Measurements from ENCODE around the gene OR5L1.

The OR5L1 gene

DNA sequence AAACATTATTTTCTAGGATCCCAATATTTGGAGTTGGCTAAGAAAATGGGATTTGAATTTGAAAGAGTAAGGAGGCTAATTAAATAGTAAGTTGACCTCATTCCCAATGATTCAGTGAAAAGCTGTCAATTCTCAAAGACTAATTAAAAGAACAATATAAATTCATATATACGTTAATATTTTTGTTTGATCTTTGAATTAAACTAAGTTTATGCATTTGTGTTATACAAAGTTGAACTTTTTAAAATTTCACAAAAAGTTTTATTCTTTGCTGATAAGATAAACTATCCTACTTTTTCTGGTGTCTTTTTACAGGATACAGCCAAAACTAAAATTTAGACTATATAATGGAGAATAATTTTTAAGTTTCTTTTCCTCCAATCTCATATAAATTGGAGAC is at the start of gene OR5L1:
TSS of gene OR5L1 (plus strand) at position 301 of the 400 bp plus-strand sequence. CDS start 100 bp downstream, outside the sequence.
- DNase-seq, result no peak

DNA sequence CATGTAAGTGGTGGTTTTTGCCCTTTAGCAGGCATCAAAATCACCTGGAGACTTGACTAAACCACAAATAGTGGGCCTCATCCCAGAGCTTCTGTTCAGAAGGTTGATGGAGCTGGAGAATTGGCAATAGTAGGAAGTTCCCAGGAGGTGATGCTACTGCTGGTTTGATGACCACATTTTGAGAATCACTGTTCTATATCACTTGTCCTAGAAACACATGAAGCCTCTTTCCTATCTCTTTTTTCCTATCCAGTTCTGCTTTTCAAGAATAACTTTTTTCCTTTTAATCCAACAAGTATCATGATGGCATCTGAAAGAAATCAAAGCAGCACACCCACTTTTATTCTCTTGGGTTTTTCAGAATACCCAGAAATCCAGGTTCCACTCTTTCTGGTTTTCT is 38.0 kb upstream of the OR5L1 start, which contains the start of gene OR5D13:
TSS of gene OR5D13 (plus strand) at position 301 of the 400 bp plus-strand sequence. CDS start at position 301, 0 bp downstream.
- DNase-seq, result no peak

DNA sequence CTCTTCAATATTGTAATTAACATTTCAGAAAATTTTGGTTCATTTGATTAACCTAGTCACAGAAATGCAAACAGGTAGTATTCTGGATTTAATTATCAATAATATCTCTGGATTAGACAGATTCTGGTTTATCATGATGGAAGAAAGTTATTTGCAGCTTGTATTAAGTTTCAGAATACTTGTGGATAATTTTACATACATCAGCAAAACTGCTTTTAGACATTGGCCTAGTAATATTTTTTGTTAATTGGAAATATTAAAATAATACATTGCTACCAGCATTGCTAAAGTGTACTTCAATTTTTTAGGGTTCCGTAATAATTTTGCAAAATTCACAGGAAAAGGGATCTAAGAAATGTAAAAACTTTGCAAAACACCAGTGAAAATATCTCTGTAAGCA is 19.6 kb upstream of the OR5L1 start:
- no peak for DNase-seq

DNA sequence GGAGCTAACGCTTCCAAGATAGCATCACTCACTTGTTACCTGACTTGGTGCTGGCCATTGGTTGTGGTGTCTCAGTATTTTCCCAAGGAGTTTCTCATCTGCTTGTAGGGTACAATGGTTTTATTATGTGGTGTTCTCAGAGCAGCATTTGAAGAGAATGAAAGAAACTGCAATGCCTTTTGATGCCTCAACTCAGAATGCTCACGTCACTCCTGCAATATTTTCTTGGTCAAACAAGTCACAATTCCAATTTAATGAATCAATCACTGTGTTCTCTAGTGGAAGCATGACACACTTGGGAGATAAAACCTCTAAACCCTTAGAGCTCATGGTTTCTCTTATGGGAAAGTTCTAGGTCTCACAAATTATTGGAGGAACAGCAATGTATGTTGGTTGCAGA is 17.8 kb upstream of the OR5L1 start:
- DNase-seq, result no peak

DNA sequence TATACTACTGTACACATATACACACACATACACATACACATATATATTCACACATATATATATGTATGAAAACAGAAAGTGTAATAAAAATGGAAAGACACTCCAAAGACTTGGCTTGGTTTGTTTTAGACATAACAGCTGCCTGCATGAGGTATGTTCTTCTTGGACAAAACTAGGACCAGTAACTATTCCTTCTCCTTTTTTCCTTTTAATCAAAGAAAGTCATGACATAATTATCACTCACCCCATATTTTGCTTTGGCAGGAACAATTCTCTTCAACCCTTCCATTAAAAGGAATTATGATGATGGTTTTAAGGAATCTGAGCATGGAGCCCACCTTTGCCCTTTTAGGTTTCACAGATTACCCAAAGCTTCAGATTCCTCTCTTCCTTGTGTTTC is 15.9 kb upstream of the OR5L1 start, which contains the start of gene OR5D14:
TSS of gene OR5D14 (plus strand) at position 301 of the 400 bp plus-strand sequence. CDS start at position 301, 0 bp downstream.
- no peak for DNase-seq

DNA sequence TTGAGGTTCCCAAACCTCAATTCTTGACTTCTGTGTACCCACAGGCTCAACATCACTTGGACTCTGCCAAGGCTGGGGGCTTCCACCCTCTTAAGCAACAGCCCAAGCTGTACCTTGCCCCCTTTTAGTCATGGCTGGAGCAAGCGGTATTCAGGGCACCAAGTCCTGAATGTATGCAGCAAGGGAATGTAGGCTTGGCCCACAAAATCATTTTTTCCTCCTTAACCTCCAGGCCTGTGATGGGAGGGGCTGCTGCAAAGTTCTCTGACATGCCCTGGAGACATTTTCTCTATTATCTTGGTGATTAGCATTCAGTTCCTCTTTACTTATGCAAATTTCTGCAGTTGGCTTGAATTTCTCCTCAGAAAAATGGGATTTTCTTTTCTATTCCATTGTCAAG is 4.9 kb upstream of the OR5L1 start:
- no peak for DNase-seq

DNA sequence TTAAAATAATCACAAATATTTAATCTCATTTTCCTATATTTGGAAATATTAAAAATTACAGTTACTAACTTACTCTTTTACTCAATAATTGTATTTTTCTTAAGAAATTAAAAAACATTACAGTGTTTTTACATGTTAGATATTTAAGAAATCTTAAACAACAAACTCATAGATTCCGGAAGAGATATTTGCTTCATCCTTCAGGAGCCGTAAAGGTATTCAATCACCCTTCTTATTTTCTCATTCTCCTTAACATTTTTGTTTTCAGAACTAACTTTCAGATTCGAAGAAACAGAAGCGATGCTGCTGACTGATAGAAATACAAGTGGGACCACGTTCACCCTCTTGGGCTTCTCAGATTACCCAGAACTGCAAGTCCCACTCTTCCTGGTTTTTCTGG is 8.2 kb downstream of the OR5L1 start, which contains the start of gene OR5D18:
TSS of gene OR5D18 (plus strand) at position 301 of the 400 bp plus-strand sequence. CDS start at position 301, 0 bp downstream.
- DNase-seq, result no peak

DNA sequence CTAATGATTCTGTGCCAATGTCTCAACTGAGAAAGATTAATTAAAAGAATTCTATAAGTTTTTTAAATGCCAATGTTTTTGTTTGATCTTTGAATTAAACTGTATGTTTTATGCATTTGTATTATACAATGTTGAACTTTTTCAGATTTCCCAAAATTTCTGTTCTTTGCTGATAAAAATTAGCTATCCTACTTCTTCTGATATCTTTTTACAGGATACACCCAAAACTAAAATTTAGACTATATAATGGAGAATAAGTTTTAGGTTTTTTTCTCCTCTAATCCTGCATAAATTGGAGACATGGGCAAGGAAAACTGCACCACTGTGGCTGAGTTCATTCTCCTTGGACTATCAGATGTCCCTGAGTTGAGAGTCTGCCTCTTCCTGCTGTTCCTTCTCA is 15.8 kb downstream of the OR5L1 start, which contains the start of gene OR5L2:
TSS of gene OR5L2 (plus strand) at position 301 of the 400 bp plus-strand sequence. CDS start at position 301, 0 bp downstream.
- no peak for DNase-seq

DNA sequence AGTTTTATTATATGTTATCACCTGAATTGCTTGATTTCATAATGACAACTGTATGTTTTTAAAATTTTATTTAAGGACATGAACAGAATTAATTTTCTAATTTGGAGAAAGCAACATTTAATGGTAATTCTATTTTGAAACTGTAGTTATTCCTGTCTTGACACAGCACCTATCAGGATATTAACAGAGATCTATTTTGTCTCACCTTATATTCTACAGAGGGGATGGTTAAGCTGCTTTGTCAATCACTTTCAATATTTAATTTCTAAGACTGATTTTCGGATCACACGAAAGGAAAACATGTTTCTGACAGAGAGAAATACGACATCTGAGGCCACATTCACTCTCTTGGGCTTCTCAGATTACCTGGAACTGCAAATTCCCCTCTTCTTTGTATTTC is 27.3 kb downstream of the OR5L1 start, which contains the start of gene OR5D16:
TSS of gene OR5D16 (plus strand) at position 301 of the 400 bp plus-strand sequence. CDS start at position 301, 0 bp downstream.
- no peak for DNase-seq

DNA sequence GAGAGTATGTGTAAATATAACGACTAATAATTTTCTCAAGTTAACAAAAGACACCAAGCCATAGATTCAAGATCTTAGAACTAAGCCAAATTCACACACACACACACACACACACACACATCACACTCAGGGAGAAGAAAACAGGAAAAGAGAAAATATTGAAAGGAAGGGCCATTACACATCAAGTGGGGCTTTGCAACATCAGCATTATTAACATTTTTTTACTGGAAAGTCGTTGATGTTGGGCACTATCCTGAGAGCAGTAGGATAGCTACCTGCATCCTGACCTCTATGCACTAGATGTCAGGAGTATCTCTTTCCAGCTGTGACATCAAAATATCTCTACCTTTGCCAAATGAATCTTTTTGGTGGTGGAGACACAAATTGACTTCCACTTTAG is 36.3 kb downstream of the OR5L1 start:
- no peak for DNase-seq

DNA sequence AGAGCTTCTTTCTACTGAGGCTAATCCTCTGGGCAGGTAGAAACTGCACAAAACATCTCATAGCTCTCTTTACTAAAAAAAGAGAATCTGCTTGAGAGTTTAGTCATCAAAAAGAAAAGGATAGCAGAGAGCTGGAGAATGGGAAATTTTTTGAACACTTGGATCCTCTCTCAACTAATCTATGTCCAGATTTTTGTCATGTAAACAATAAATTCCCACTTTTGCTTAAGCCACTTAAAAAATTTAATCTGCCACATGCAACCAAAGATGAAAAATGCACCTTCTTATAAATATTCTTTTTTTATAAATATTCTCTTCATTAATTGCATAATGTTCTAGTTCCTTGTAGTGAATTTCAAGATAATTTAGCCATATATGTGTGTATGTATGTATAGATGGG is 37.9 kb downstream of the OR5L1 start:
- no peak for DNase-seq

DNA sequence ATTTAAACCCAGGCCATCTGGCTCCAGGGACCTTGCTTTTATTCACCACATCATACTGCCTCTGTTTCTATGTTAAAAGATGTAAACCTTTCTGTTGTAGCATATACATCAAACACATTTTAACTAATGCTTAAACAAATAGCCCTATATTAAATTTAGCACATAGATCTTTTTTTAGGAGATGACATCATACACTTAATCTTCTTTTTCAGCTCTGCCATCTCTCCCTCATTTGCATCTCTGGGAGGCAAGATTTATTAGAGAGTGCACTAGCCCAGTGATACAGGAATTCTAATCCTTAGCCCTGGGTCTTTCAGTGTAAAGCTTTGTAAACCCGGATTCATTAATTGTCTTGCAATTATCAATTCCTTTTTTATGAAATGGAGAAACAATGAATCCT is 41.0 kb downstream of the OR5L1 start:
- DNase-seq, result no peak

DNA sequence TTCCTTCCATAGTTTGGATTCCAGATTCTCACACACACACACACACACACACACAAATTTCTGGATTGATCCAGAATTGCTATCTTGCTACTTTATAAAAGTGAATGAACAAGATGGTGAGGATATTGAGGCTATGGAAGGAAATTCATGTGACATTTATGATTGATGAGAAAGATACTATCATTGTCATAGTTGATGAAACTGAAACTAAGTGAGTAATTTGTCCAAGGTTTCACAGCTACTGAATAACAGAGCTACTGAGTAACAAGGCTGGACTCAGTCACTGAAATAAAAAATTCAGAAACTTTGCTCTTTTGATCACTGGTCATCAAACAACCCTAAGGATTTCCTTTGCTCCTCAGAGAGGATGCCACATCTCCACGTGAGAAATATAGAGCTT is 43.5 kb downstream of the OR5L1 start:
- DNase-seq, result no peak

Data from stimulated activated CD4-positive, alpha-beta T cell treated with anti-CD3 and anti-CD28 coated beads, Interleukin-1b, Interleukin-23, amount 100 ng/mL, for 48 hours (primary cell).